HG03139 (cell line): Measurements from ENCODE around the gene PTPRM.

Experiments
- ATAC-seq: cut with Tn5 transposase; IDR thresholded peaks from one replicate; pipeline ENCODE4 v1.9.1; 2021; ENCODE audit not compliant: unreplicated experiment

The PTPRM gene

DNA sequence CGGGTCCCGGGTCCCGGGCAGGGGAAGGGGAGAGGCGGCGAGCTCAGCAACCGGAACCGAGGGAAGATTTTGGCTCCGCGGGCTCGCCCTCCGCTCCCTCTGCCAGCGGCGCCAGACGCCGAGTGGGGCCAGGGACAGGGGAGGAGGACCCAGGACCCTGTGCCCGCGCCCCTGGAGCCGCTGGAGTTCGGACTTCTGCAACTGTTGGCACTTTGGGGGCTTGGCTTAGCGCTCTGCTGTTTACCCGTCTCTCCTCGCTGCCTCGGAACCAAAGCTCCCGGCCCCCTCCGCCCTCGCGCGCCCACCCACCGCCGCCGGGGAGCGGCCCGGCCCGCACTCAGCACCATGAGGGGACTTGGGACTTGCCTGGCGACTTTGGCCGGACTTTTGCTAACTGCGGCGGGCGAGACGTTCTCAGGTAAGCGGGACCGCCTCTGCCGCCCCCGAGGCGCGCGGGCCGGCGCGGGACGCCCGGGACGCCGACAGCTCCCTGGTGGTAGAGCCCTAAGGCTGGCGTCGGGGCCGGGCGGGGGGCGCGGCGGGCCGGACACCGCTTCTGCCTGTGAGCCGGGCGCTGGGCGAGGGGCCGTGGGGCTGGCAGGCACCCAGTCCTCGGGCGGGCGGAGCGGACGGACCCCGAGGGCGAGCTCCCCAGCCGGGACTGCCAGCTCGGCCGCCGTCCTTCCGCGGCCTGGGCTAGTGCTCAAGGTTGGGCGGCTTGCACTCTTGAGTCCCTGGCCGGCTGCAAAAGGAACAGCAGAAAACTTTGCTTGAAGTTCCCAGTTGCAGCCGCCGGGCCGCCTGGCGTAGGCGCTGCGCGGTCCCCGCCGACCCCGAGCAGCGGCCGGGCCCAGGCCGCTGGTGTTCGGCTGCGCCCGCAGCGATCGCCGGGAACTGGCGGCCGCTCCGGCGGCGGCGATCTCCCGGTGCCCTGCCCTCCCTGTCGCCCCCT, 634 bp downstream of the PTPRM start:
- ATAC-seq = no peak

DNA sequence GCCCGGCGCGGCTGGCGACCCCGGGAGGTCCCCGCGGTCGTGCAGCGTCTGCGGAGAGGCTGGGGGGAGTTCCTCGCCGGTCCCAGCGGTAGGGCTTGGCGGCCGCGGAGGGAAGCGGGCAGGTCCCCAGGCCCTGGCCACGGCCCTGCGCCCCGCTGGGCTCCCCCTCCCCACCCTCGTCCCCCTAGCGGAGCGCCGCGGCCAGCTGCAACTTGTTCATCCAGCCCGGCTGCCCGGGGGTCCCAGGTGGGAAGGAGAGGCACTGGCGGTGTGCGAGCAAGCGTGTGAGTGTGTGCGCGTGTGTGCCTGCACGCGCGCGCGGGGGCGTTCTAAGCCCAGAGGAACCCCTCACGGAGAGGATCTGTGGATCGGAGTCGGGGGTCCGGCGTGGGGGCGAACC, 1.3 kb downstream of the PTPRM start:
- no peak for ATAC-seq

DNA sequence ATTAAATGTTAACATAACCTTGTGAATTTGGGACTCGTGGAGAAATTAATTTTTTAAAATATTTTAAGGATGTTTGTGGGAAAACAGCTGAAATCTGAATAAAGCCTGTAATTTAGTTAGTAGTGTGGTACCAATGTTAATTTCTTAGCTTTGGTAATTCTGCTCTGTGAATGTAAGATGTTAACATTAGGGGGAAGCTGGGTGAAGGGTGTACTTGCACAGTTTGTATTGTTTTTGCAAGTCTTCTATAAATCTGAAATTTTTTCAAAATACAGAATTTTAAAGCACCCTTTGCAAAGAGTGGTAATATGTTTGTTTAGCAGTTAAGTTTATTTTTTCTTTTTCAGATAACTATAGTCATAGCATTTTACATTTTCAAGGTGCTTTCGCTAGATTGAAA, 4.5 kb downstream of the PTPRM start:
- ATAC-seq = no peak

DNA sequence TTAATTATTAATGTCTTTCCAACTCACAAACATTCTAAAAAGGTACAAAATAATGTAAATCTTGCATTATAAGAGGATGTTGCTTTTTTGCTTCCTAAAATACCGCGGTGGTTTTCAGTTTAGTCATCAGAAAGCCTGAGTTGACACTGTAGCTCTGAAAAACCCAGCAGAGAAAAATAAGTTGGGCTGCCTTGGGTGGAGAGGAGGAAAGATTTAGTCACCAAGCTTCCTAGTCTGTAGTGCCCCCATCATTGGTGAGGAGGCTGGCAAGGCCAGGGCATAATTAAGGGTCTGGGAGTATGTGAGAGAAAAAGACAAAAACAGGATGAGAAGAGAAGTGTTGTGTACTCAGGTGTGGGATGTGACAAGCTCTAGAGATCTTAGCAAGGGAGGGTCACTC, 5.7 kb downstream of the PTPRM start:
- ATAC-seq = no peak

DNA sequence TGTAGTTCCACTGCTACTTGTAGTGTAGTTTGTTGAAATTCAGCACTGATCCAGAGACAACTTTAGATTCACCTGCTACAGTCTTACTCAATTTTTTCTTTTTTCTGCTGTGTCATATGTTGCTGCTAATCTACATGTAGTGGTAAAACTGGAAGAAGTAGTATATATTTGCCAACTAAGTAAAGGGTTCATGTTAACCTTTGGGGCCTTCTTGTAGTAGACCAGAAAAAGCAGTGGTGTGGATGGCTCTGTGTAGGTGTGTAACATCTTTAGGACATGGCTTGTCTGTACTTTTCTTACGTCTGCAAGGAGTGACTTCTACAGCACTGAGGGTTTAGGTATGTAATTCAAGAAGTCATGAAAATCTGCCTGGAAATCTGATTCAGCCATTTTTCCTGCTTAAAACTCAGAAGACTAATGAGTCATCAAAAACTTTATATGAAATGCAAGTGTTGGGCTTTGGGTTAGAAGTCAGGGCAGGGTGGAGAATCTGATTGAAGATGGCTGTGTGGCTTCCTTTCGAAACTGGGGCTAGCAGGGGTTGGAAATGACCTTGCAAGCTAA, 8.4 kb downstream of the PTPRM start:
- no peak for ATAC-seq

DNA sequence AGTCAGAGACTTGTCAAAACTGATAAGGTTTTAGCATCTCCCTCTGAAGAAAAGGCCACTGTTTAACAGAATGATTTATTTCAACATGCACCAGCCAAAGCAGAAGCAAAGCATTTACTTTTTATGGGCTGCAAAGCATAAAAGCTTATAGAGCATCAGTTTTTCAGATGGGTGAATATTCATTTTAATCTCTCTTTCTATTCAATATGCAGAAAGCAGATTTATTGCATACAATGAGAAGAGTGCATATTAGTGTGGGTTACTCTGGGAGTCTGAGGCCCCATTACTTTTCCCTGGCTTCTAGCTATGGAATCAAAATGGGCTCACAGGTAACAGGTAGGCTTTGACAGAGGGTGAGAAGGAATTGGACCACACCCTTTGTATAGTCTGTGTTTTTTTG, 9.0 kb downstream of the PTPRM start:
- no peak for ATAC-seq

DNA sequence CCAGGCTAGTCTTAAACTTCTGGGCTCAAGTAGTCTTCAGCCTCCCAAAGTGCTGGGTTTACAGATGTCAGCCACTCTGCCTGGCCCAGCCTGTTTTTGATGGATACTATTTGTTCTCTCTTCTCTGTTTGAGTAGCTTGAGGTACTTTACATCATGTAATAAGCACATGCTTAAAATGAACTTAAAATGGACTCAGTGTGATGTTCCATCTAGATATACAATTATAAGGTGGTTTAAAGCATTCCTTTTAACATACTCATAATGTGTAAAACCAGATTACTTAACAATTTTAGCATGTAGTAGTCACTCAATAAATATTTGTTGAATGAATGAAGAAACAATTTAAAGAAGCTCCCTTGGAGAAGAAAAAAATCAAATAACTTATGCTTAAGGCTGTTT, 9.6 kb downstream of the PTPRM start:
- ATAC-seq = no peak

DNA sequence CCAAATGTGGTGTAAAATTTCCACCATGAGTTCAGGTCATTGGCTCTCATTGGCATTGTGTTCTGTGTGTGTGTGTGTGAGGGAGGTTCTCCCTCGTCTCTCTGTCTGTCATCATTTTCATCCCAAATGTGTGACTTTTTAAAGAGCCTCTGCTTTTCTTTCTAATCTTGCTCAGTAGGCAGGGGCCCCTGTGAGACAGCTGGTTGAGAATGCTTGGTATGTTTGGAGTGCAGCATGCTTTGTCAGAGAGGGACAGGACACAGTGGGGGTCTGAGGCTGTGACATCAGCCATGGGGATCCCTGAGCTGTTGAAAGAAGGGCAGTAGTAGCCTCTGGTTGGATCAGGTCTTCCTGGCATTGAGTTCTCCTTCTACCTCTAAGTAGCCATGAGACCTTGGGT, 10.6 kb downstream of the PTPRM start:
- no peak for ATAC-seq

DNA sequence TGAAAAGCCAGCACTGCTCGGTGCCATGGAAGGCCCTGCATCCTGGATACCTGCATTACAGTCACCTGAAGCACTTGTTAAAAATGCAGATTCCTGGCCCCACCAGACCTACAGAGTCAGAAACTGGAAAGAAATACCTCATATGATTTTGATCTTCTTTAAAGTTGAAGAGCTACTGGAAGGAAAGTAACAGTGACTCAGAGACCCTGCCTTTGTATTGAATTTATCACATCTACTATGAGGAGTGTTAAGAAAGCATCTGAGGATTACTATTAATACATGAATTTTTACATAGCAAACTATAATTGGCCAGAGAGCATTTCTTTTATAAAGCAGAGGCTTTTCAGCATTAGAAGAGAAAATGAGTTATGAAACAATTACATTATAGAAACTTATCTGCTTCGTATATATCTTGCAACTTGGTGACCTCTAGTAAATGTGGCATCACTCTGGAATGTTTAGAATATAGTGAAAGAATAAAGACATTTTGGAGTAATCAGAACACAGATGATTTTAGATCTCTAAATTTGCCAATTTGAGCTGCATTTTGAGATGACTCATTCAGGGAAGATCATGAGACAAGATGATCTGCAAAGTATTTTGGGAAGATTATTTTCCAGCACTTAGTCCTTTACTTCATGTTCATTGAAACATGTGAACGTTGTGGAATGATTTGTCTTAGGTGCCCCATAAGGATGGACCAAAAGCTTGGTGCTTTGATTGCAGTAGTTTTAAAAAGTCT, 12.2 kb downstream of the PTPRM start:
- no peak for ATAC-seq

DNA sequence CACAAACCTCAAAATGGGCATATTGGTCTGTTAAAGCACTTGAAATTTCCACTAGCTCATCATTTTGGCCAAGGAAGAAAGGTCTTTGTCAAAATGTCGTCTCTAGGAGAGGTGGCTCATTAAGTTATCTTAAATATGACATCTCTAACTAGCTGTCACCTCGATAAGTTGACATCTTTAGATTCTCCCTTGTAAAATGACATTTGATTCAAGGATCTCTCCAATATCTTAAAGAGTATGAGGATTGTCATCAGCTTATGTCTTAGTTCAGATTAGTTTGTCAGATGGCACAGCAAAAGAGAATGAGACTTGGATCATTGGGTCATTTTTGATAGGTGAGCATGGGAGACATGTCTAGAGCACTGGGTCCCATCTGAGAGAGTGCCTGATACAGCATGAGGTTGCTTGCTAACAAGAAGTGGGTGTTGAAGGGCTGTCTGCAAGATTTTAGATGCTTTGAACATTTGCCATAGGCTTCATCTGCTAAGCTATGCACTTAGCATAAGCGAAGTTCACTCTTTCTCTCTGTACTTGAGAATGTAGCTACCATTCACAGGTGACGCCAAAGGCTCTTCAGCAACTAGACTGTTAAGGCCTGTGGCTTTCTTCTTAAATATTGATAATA, 12.9 kb downstream of the PTPRM start:
- no peak for ATAC-seq

DNA sequence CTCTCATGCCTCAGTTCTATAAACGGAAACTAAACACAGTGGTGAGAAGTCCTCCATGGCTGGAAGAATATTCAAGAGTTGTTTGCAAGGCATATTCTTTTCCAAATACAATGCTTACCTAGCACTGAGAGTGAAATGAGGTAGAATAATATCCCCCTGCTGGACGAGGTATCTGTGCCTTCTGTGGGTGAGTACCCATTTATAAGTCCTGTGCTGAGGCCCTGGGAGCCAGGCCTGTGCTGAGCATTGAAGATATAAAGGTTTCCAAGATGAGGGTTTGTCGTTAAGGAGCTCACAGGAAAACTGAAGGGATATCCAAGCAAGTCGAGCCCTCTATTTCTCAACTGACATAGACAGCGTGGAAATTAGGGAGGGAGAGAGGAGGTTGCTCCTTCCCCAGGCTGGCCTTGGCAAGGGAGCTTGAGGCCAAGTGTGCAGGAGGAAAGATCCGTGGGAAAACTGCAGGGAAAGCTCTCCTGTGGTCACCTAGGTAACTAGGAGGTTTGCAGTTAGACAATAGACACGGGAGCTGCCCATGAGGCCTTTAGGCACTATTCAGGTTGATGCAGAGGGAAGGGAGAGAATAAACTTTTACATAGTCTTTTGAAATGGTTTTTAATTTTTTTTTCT, 17.6 kb downstream of the PTPRM start:
- ATAC-seq = no peak

DNA sequence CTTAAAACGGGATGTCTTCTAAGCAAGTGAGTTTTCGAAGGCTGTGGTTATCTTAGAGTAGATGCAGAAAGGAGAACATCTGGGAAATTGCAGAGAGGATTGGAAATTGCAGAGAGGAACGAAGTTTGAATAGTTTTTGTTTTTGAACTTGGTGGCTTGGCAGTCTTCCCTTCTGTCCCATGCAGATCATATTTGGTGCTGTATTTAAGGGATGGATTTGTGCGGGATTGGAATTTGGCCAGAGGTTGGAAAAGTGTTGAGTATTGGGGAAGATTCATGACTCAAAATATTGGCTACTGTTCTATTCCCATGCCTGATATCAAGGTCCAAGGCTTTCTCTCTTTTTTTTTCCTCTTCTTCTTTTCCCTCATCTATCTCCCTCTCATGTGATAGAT, 18.2 kb downstream of the PTPRM start:
- no peak for ATAC-seq

DNA sequence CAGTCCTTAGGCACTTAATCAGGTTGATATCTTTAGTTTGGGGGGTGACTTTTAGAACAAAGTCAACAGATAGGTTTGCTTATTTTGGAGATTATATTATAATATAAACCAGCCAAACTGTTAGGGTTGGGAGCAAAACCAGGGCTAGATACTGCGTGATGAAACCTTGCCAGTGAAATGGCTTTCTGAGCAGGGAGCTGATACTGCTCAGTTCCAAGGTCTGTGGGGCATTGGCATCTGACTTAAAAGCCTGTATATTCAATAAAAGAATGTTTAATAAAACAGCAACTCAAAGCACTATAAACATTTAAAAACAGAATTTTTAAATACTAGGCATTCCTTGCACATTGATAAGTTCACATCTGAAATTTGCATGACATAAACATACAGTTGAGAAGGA, 19.3 kb downstream of the PTPRM start:
- ATAC-seq = no peak

DNA sequence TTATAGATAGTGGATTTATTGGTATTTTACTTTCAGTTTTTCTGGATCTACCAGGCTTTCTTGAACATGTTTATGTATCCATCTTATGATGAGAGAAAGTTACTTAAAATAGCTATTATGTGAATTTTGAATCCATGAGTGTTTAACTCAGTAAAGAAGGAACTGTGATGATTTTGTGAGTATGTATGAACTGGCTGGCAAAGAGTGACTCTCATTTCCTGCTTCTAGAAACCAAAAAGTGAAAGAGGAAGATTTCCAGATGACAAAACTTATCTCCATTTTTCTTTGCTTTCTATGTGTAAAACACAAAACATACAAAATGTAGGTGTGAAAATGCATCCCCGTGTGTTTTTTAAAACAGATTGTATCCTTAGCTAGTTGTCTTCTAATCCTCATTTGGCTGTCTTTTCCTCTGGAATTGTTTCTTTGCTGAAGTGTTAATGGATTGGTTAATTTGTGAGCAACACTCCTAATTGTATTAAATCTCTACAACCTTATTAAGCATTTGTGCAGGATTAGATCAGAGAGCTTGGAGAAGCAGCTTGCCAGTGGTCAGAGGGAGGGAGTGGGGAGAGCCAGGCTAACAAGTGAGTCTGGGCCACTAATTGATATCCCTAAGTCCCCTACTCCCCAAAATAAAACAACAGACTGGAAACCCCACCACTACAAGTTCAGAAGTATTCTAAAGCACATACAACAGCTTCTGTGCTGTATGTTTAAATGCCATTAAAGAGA, 23.9 kb downstream of the PTPRM start:
- no peak for ATAC-seq

DNA sequence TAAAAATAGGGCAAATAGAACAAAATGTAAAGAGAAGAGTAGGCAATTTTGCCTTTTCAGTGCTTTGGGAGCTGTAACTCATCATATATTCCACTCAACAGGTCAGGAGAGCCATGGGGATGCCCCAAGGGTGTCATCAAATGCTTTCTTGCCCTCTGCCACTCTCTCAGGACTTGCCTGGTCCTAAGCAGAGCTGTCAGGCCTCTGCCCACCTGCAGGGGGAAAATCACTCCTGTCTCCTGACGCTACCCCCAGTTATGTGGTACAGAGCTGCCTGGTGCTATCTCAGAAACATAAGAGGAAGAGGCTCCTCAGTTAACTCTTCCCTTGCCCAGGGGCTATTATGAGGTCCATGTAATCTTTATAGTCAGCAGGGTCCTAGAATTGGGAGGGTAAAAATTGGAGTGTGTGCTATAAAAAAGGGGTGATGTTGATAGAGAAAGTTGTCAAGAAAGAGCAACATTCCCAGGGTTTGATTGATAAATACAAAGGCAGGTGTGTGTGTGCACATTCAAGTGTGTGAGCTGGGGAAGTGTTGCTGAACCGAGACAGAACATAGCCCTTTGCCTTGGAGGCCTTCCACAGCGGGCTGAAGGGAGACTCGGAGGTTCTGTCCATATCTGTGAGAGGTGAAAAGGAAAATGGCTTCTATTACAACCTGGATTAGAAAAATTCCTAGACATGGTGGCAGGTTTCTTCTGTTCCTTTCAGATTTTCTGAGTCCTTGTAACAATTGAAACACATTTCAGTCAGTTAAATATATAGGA, 25.4 kb downstream of the PTPRM start:
- ATAC-seq = no peak

DNA sequence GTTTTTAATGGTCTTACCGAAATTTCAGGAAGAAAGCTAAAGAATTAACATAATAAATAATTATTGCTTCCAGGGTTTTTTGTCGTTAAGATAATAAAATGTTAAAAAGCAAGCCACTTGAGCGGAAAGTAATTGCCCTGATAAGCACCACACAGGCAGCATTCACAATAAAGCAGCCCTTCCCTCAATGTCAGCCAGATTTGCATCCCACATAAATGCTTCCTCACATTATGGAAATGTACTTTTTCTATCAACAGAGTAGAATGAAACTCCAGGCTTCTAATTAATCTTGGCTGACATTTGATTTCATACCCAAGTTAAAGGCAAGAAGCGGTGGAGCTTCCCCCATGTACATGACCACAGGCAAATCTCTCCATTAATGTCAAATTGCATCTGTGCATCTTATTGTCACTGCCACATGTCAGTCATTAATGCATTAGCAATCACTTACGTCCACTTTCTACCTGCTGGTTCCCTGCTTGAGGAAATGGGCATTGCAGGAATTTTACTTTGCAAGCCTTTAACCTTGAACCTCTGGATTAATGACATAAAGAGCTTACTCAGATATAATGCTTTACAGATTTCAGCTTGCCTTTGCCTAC, 26.2 kb downstream of the PTPRM start:
- no peak for ATAC-seq

DNA sequence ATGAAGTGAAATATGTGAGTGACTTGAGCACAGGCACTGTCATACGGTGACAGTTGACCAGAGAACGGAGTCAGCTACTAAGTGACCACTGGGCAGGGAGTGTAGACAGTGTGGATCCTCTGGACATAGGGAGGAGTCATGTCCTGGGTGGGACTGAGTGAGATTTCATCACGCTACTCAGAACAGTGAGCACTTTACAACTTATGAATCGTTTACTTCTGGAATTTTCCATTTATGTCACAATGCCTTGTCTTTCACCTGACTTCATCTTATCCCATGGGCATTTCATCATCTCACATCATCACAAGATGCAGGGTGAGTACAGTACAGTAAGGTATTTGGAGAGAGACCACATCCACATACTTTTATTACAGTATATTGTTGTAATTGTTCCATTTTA, 29.0 kb downstream of the PTPRM start:
- no peak for ATAC-seq

DNA sequence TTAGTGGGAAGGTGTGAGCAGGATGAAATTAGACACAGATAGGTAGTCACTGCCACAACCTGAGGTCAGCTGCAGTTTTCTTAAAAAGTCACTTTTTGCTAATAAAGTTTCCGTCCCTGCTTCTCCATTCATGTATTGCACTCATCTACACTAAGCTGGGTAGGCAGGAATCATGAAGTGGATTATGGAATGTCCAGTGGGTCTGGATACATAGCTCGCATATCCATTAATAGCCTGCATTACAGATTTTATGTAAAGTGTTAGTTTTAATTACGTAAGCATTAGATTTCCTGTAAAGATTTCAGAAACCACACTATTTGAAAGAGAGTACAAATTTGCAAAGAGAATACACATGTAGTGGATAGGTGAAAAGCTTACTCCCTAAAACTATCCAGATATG, 30.4 kb downstream of the PTPRM start:
- ATAC-seq = no peak
